Tongue (tissue), 2 donors: ENCODE data around the gene SLC37A1. TPM values are rescaled to one million over a fixed set of nuclear protein-coding genes. Genes with fewer than 3 reads are reported as not detected.
"Not testable (repeated sequence)": the region's sequence is repeated elsewhere in the genome, so short reads cannot be mapped to it uniquely, and the experiment has no call there.

ENCODE experiments used
- DNase-seq: peaks from one replicate; pipeline ENCODE4 v3.0.0-alpha.2; 2015
- total RNA-seq: library from RNA; depleted of rRNA; stranded (reverse); fragments of >200 nt; gene quantifications from one replicate; pipeline ENCODE4 v1.2.3, GENCODE V29; 2014

SLC37A1 gene
- total RNA-seq, 1 donor from 2014 or later: 12.7 TPM

GRCh38 chr21:42619841-42620240 lies 106.2 kb downstream of the SLC37A1 start:
- DNase-seq: no peak

DNA sequence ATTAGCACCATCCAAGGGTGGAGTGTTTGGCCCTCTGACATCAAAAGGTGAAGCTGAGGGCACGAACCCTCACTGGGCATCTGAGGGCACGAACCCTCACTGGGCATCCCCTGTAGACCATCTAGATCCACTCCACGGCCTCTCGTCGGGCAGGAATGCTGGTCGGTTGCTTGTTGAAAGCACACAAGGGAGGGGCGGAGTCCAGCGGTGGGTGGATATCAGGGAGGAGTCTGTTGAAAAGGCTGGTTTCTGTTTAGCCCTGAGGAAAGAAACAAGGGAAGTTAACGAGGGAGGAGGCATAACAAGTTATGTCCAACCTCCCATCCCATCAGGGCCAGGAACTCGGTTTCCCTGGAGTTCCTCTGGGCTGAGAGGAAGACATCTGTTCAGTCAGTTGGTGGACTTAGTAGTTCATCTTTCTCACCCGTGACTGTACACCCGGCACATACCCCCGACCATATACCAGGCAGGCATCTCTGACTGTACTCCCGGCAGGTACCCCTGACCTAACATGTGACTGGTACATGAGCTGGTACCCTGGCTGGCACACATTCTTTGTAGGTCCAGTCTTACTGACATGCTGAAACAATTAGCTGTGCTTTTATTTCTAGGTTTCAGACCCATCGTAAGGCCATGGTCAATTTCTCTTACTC lies 107.6 kb downstream of the SLC37A1 start:
- peak; percentile 39 for DNase-seq

DNA sequence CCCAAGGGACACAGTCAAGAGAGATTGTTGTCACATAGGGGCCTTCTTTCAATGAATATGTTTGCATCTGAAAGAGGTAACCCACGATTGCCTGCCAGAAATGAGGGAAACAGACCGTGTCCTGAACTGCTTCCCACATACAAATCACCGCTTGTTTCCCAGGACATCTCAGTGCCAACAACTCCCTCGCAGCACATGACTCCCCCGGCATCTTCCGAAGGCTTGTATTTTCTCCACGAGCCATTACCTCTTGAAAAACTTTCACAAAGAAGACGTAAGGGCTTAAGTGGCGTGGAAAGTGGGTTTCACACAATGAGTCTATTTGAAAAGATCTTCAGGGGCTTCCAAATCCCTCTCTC lies 108.1 kb downstream of the SLC37A1 start:
- DNase-seq: peak; percentile 54

- DNase-seq: no peak
Observed at GRCh38 chr21:42622284-42622683, 108.6 kb downstream of the SLC37A1 start.

GRCh38 chr21:42623694-42624093 lies 110.0 kb downstream of the SLC37A1 start:
- no peak for DNase-seq

GRCh38 chr21:42624095-42624790 lies 110.6 kb downstream of the SLC37A1 start:
- no peak for DNase-seq

- no peak for DNase-seq
Observed at GRCh38 chr21:42624936-42625335, 111.3 kb downstream of the SLC37A1 start.

GRCh38 chr21:42626171-42626570 lies 112.5 kb downstream of the SLC37A1 start:
- no peak for DNase-seq

GRCh38 chr21:42627527-42628289 lies 114.1 kb downstream of the SLC37A1 start:
- DNase-seq: peak; percentile 41

- DNase-seq: not testable (repeated sequence)
Observed at GRCh38 chr21:42628466-42629061, 114.9 kb downstream of the SLC37A1 start.

DNA sequence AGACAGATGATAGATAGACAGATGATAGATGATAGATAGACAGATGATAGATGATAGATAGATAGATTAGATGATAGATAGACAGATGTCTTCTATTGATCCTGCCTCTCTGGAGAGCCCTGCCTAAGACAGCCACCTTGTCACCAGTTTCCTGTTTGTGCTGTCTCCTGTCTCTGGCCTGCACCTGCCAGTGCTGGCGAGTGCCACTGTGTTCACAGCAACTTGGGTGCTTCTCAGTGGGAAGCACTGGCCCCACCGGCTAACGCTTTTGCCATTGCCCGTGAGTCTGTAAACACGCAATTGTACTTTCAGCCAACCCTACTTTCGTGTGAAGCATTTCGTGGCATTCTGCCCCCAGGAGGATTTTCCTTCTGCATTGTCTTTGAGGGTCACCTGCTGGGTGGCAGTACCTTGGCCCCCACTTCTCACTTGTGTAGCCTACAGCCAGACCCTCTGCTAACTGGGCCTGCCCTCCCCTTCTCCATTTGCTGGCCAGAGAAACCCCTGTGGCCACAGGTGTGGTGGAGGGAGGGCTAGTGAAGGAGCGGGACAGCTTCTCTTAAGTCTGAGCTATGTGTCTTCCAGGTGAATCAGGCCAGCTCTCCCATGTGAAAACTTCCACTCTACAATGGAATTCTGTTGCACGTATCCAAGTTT lies 116.4 kb downstream of the SLC37A1 start:
- no peak for DNase-seq

GRCh38 chr21:42630626-42631025 lies 117.0 kb downstream of the SLC37A1 start:
- DNase-seq: no peak

Other genes with a start within 250 kb of the SLC37A1 start
- gene TFF3, start 198.4 kb upstream of the SLC37A1 start, total RNA-seq: 30.9 TPM
- not detected for gene TFF2, start 162.9 kb upstream of the SLC37A1 start, total RNA-seq
- not detected for gene TFF1, start 147.3 kb upstream of the SLC37A1 start, total RNA-seq
- 0.21 TPM for gene TMPRSS3, start 117.8 kb upstream of the SLC37A1 start, total RNA-seq
- gene UBASH3A, start 110.0 kb upstream of the SLC37A1 start, total RNA-seq: 0.41 TPM
- 0.10 TPM for gene RSPH1, start 17.6 kb upstream of the SLC37A1 start, total RNA-seq
- 9.8 TPM for gene PDE9A, start 139.8 kb downstream of the SLC37A1 start, total RNA-seq